SU-DHL-6 (cell line): ENCODE results near the gene SFTPB.

ENCODE experiments used
- H2AFZ ChIP-seq: fragments of 200-600 bp; sonication (generic); 2 replicates; pipeline ENCODE4 v1.6.1; 2014; ENCODE audit warnings: low read depth, mild to moderate bottlenecking, moderate library complexity, mixed read lengths, antibody characterized with exemption, low read length; ENCODE audit not compliant: severe bottlenecking
- H3F3A ChIP-seq: fragments of 200-600 bp; shearing (Covaris generic); 2 replicates; pipeline ENCODE4 v1.6.0; 2016; ENCODE audit warnings: antibody characterized with exemption, mild to moderate bottlenecking; ENCODE audit not compliant: insufficient read depth
- H3K27ac ChIP-seq: fragments of 200-600 bp; sonication (generic); 2 replicates; pipeline ENCODE4 v1.5.1; 2016; ENCODE audit warnings: low read depth, mild to moderate bottlenecking, low read length, moderate library complexity, mixed read lengths
- H3K27me3 ChIP-seq: fragments of 200-600 bp; sonication (generic), shearing (Covaris generic); 2 replicates; pipeline ENCODE4 v1.6.0; 2014; ENCODE audit warnings: mild to moderate bottlenecking, low read length
- H3K36me3 ChIP-seq: fragments of 200-600 bp; sonication (generic); 2 replicates; pipeline ENCODE4 v1.6.1; 2014; ENCODE audit warnings: mild to moderate bottlenecking, low read length, mixed read lengths
- H3K4me2 ChIP-seq: fragments of 300-600, 200-600 bp; shearing (Covaris generic), sonication (generic); 2 replicates; pipeline ENCODE4 v1.6.0; 2014; ENCODE audit warnings: low read length, low read depth, mild to moderate bottlenecking; ENCODE audit not compliant: poor library complexity, severe bottlenecking
- H3K4me3 ChIP-seq: fragments of 200-600 bp; sonication (generic); 2 replicates; pipeline ENCODE4 v1.5.1; 2014; ENCODE audit warnings: antibody characterized with exemption, low read length, mild to moderate bottlenecking, mixed read lengths; ENCODE audit not compliant: insufficient read depth, poor library complexity, severe bottlenecking
- H3K79me2 ChIP-seq: fragments of 200-600 bp; sonication (generic); 2 replicates; pipeline ENCODE4 v1.6.1; 2014; ENCODE audit warnings: mild to moderate bottlenecking, low read length, moderate library complexity; ENCODE audit not compliant: insufficient read depth
- H3K9ac ChIP-seq: fragments of 200-600 bp; sonication (generic); 2 replicates; pipeline ENCODE4 v1.7.0; 2014; ENCODE audit warnings: mild to moderate bottlenecking, low read length
- H3K9me2 ChIP-seq: fragments of 200-600 bp; sonication (generic); replicated peaks from 2 replicates; pipeline ENCODE4 v1.6.1; 2014; ENCODE audit warnings: low read length; ENCODE audit not compliant: insufficient read depth
- H3K9me3 ChIP-seq: fragments of 200-600 bp; sonication (generic); 2 replicates; pipeline ENCODE4 v1.6.1; 2014; ENCODE audit warnings: low read length, mixed read lengths; ENCODE audit not compliant: insufficient read depth
- H4K20me1 ChIP-seq: fragments of 200-600 bp; sonication (generic); 2 replicates; pipeline ENCODE4 v1.6.1; 2014; ENCODE audit warnings: low read depth, mild to moderate bottlenecking, antibody characterized with exemption, low read length, moderate library complexity, mixed read lengths
- CTCF ChIP-seq: fragments of 200-600 bp; sonication (generic); IDR thresholded peaks from one replicate; pipeline ENCODE4 v1.5.1; 2017; ENCODE audit warnings: antibody characterized with exemption, mild to moderate bottlenecking, low read length, moderate library complexity; ENCODE audit not compliant: insufficient read depth, poor library complexity, severe bottlenecking
- EZH2phosphoT487 ChIP-seq: fragments of 200-600 bp; sonication (generic), shearing (Covaris generic); conservative IDR thresholded peaks from 2 replicates; pipeline ENCODE4 v1.6.1; 2018; ENCODE audit warnings: mild to moderate bottlenecking, antibody characterized with exemption, low read length, moderate library complexity, mixed read lengths

Gene SFTPB

DNA sequence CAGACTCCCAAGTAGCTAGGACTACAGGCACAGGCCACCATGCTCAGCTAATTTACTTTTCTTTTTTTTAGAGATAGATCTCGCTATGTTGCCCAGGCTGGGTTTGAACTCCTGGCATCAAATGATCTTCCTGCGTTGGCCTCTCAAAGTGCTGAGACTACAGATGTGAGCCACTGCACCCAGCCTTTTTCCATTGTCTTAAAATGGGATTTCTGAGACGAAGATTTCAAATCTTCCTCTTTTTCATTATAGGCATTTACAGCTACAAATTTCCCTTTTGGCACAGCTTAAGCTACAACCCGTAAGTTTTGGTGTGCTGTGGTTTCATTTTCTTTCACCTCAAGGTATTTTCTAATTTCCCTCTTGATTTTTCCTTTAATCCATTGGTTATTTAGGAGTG is 34.8 kb upstream of the SFTPB start:
- H3K27ac ChIP-seq = no peak overlapping the region
- H3K4me3 ChIP-seq = no peak overlapping the region
- H2AFZ ChIP-seq = no peak overlapping the region
- no peaks in the 10 kb centered on the region for H4K20me1 ChIP-seq
- TF ChIP-seq EZH2phosphoT487 (no peak), CTCF (no peak)
- H3K4me2 ChIP-seq = no peak overlapping the region
- H3K79me2 ChIP-seq = no peaks in the 10 kb centered on the region
- H3K27me3 ChIP-seq = no peaks in the 10 kb centered on the region
- H3K36me3 ChIP-seq = no peaks in the 10 kb centered on the region
- H3K9me2 ChIP-seq = no peaks in the 10 kb centered on the region
- H3K9ac ChIP-seq = no peak overlapping the region
- H3F3A ChIP-seq = no peaks in the 10 kb centered on the region
- no peaks in the 10 kb centered on the region for H3K9me3 ChIP-seq

DNA sequence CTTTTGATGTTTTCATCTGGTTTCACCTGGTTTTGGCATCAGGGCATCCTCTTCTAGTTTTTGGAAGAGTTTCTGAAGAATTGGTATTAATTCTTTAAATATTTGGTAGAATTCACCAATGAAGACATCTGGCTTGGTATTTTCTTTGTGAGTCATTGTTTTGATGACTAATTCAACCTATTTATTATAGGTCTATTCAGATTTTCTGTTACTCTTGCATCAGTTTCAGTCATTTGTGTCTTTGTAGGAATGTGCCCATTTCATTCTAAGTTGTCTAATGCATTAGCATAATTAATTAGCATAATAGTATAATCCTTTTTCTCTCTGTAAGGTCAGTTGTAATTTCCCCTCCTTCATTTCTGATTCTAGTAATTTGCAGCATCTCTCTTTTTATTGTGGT is 34.2 kb upstream of the SFTPB start:
- Histone ChIP-seq H3K9ac (no peak overlapping the region), H3F3A (no peaks in the 10 kb centered on the region), H3K4me2 (no peak overlapping the region), H3K36me3 (no peaks in the 10 kb centered on the region), H3K9me3 (no peaks in the 10 kb centered on the region), H4K20me1 (no peaks in the 10 kb centered on the region), H3K27me3 (no peaks in the 10 kb centered on the region), H3K4me3 (no peak overlapping the region), H3K27ac (no peak overlapping the region), H2AFZ (no peak overlapping the region), H3K9me2 (no peaks in the 10 kb centered on the region), H3K79me2 (no peaks in the 10 kb centered on the region)
- TF ChIP-seq CTCF (no peak), EZH2phosphoT487 (no peak)

DNA sequence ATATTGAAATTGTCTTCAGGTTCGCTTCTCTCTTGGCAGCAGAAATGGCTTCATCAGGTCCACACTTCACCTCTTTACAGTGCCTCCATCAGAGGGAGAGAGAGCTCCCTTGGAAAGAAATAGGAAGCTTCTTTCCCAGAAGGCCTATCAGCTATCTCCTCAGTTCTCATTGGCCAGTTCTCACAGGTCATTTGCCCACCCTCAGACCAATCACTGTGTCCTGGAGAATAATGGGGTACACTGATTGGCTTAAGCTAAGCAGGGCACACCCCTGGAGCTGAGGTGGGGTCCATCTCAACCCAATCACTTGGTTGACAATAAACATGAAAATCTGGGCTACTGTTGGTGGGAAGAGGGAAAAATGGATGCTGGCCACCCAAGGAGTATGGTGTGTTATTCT is 31.3 kb upstream of the SFTPB start:
- H3F3A ChIP-seq = no peaks in the 10 kb centered on the region
- H3K79me2 ChIP-seq = no peaks in the 10 kb centered on the region
- H2AFZ ChIP-seq = no peak overlapping the region
- no peaks in the 10 kb centered on the region for H3K9me3 ChIP-seq
- no peak overlapping the region for H3K4me3 ChIP-seq
- no peak overlapping the region for H3K9ac ChIP-seq
- no peak overlapping the region for H3K27ac ChIP-seq
- H3K4me2 ChIP-seq = no peak overlapping the region
- no peaks in the 10 kb centered on the region for H3K36me3 ChIP-seq
- H3K27me3 ChIP-seq = no peaks in the 10 kb centered on the region
- TF ChIP-seq EZH2phosphoT487 (no peak), CTCF (no peak)
- H3K9me2 ChIP-seq = no peaks in the 10 kb centered on the region
- no peaks in the 10 kb centered on the region for H4K20me1 ChIP-seq

- Histone ChIP-seq H3K9me2 (no peaks in the 10 kb centered on the region), H3K9me3 (no peaks in the 10 kb centered on the region), H3K79me2 (no peaks in the 10 kb centered on the region), H2AFZ (no peak overlapping the region), H4K20me1 (no peaks in the 10 kb centered on the region), H3K4me3 (no peak overlapping the region), H3K27me3 (no peaks in the 10 kb centered on the region), H3F3A (no peaks in the 10 kb centered on the region), H3K9ac (no peak overlapping the region), H3K27ac (no peak overlapping the region), H3K4me2 (no peak overlapping the region), H3K36me3 (no peaks in the 10 kb centered on the region)
- TF ChIP-seq CTCF = no peak
- no peak for TF ChIP-seq EZH2phosphoT487
Measured at GRCh38 chr2:85698880-85699254, 30.9 kb upstream of the SFTPB start.
